ENCODE results near the gene TESK2. TPM values are rescaled to one million over a fixed set of nuclear protein-coding genes. Genes with fewer than 3 reads are reported as not detected.

Gene TESK2
- polyA plus RNA-seq, 1 of the 3 experiments (the other 2 are of a cell fraction): 1.3 TPM

DNA sequence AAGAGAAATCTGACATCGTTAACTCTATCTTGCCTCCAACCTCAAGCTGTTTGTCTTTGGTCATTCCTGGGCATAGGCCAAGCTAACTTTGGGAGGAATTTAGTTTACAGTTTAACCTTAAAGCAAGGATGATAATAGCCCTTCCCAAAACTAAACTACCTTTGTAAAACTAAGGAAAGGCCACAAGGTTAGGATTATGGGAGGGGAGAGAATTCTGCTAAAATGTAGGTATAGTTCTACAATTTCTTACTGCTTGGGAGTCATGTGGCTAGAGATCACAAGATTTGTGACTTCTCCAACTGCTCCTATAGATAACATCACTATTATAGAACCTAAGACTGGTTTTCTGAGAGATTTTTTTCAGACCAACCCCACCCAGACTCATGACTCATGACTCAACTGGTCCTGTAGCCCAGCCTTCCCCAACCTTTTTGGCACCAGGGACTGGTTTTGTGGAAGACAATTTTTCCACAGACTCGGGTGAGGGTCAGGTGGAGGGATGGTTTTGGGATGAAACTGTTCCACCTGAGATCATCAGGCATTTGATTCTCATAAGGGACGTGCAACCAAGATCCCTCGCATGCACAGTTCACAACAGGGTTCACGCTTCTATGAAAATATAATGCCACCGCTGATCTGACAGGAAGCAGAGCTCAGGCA, 80.0 kb downstream of the TESK2 start:
- POLR2A ChIA-PET: interaction anchor here (0.6 kb wide), 1 partner anchor 15 kb away, joined by 10 read pairs; no protein-coding TSS in a partner anchor
- no peak for TF ChIP-seq TEAD4 (IDR thresholded peaks at IDR 0.05; ENCODE audit: borderline replicate concordance, insufficient read depth)
- TF ChIP-seq USF2 (IDR thresholded peaks at IDR 0.05; ENCODE audit: borderline replicate concordance, low read depth, low read length): no peak
- TF ChIP-seq FOSL2 (IDR thresholded peaks at IDR 0.05; ENCODE audit: borderline replicate concordance, low read depth): no peak
- TF ChIP-seq POLR2AphosphoS5 (IDR thresholded peaks at IDR 0.05; ENCODE audit: low read depth, low read length): no peak
- TF ChIP-seq MEF2A (IDR thresholded peaks at IDR 0.05; ENCODE audit: borderline replicate concordance, low read depth): no peak
- no peak for TF ChIP-seq NRF1 (IDR thresholded peaks at IDR 0.05; ENCODE audit: low read depth, low read length)
- no peak for TF ChIP-seq FOXM1 (IDR thresholded peaks at IDR 0.05; ENCODE audit: low read depth)
- TF ChIP-seq MXI1 (IDR thresholded peaks at IDR 0.05; ENCODE audit: low read depth, low read length): no peak
- TF ChIP-seq TCF12 (IDR thresholded peaks at IDR 0.05): no peak
- TF ChIP-seq, protein P1, sequence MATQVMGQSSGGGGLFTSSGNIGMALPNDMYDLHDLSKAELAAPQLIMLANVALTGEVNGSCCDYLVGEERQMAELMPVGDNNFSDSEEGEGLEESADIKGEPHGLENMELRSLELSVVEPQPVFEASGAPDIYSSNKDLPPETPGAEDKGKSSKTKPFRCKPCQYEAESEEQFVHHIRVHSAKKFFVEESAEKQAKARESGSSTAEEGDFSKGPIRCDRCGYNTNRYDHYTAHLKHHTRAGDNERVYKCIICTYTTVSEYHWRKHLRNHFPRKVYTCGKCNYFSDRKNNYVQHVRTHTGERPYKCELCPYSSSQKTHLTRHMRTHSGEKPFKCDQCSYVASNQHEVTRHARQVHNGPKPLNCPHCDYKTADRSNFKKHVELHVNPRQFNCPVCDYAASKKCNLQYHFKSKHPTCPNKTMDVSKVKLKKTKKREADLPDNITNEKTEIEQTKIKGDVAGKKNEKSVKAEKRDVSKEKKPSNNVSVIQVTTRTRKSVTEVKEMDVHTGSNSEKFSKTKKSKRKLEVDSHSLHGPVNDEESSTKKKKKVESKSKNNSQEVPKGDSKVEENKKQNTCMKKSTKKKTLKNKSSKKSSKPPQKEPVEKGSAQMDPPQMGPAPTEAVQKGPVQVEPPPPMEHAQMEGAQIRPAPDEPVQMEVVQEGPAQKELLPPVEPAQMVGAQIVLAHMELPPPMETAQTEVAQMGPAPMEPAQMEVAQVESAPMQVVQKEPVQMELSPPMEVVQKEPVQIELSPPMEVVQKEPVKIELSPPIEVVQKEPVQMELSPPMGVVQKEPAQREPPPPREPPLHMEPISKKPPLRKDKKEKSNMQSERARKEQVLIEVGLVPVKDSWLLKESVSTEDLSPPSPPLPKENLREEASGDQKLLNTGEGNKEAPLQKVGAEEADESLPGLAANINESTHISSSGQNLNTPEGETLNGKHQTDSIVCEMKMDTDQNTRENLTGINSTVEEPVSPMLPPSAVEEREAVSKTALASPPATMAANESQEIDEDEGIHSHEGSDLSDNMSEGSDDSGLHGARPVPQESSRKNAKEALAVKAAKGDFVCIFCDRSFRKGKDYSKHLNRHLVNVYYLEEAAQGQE (IDR thresholded peaks at IDR 0.05; ENCODE audit: low read depth, low read length): no peak
- TF ChIP-seq FOXJ3 (CRISPR knock-in tag; IDR thresholded peaks at IDR 0.05): no peak
- TF ChIP-seq, protein P2, sequence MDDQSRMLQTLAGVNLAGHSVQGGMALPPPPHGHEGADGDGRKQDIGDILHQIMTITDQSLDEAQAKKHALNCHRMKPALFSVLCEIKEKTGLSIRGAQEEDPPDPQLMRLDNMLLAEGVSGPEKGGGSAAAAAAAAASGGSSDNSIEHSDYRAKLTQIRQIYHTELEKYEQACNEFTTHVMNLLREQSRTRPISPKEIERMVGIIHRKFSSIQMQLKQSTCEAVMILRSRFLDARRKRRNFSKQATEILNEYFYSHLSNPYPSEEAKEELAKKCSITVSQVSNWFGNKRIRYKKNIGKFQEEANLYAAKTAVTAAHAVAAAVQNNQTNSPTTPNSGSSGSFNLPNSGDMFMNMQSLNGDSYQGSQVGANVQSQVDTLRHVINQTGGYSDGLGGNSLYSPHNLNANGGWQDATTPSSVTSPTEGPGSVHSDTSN (IDR thresholded peaks at IDR 0.05): no peak
- TF ChIP-seq ZBTB33 (IDR thresholded peaks at IDR 0.05; ENCODE audit: borderline replicate concordance, low read depth): no peak
- TF ChIP-seq GABPA (IDR thresholded peaks at IDR 0.05; ENCODE audit: low read depth): no peak
- TF ChIP-seq EZH2phosphoT487 (IDR thresholded peaks at IDR 0.05; ENCODE audit: borderline replicate concordance, low read depth): no peak
- TF ChIP-seq, protein P3, sequence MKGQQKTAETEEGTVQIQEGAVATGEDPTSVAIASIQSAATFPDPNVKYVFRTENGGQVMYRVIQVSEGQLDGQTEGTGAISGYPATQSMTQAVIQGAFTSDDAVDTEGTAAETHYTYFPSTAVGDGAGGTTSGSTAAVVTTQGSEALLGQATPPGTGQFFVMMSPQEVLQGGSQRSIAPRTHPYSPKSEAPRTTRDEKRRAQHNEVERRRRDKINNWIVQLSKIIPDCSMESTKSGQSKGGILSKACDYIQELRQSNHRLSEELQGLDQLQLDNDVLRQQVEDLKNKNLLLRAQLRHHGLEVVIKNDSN (IDR thresholded peaks at IDR 0.05; ENCODE audit: borderline replicate concordance, low read depth): no peak
- no peak for TF ChIP-seq CTCF (IDR thresholded peaks at IDR 0.05)
- TF ChIP-seq, protein P4, sequence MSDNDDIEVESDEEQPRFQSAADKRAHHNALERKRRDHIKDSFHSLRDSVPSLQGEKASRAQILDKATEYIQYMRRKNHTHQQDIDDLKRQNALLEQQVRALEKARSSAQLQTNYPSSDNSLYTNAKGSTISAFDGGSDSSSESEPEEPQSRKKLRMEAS (IDR thresholded peaks at IDR 0.05; ENCODE audit: low read depth): no peak
- TF ChIP-seq RCOR1 (IDR thresholded peaks at IDR 0.05; ENCODE audit: low read length): no peak
- no peak for TF ChIP-seq ELF1 (IDR thresholded peaks at IDR 0.05)
- Histone ChIP-seq H3K79me2 (ENCODE audit: insufficient read depth) (no peaks in the 10 kb centered on the region), H3K4me2 (no peak overlapping the region), H4K20me1 (ENCODE audit: insufficient read depth) (no peaks in the 10 kb centered on the region), H2AFZ (ENCODE audit: low read depth) (no peak overlapping the region), H3K36me3 (replicated peaks in 1 of 2; ENCODE audit: control insufficient read depth in 1 of 2, insufficient read depth in 2 of 2, low read length in 1 of 2) (no peaks in the 10 kb centered on the region), H3F3A (replicated peaks; ENCODE audit: insufficient read depth) (no peaks in the 10 kb centered on the region), H3K27me3 (ENCODE audit: insufficient read depth) (no peaks in the 10 kb centered on the region), H3K9ac (no peak overlapping the region), H3K4me1 (ENCODE audit: control insufficient read depth in 1 of 2, insufficient read depth in 2 of 2, low read depth in 1 of 2, low read length in 1 of 2) (no peaks in the 10 kb centered on the region; a peak in 1 of 4 replicates), H3K4me3 (ENCODE audit: low read depth in 2 of 2, low read length in 1 of 2) (no peak overlapping the region), H3K9me3 (no peaks in the 10 kb centered on the region), H3K9me2 (no peaks in the 10 kb centered on the region), H3K27ac (ENCODE audit: low read depth in 2 of 2, low read length in 1 of 2) (no peak overlapping the region)
- 92% methylated on average over 6 of the region's 6 CpGs for WGBS (ENCODE audit: low lambda C conversion rate)
- CTCF ChIA-PET: no interaction called here
- DNase-seq: no peak
